Activated gamma-delta T cell (primary cell): ENCODE measurements around the gene UBE2I.

Experiments
- DNase-seq: peaks from one replicate; lab custom pipeline; 2025; lab: John Stamatoyannopoulos, UW

The UBE2I gene

DNA sequence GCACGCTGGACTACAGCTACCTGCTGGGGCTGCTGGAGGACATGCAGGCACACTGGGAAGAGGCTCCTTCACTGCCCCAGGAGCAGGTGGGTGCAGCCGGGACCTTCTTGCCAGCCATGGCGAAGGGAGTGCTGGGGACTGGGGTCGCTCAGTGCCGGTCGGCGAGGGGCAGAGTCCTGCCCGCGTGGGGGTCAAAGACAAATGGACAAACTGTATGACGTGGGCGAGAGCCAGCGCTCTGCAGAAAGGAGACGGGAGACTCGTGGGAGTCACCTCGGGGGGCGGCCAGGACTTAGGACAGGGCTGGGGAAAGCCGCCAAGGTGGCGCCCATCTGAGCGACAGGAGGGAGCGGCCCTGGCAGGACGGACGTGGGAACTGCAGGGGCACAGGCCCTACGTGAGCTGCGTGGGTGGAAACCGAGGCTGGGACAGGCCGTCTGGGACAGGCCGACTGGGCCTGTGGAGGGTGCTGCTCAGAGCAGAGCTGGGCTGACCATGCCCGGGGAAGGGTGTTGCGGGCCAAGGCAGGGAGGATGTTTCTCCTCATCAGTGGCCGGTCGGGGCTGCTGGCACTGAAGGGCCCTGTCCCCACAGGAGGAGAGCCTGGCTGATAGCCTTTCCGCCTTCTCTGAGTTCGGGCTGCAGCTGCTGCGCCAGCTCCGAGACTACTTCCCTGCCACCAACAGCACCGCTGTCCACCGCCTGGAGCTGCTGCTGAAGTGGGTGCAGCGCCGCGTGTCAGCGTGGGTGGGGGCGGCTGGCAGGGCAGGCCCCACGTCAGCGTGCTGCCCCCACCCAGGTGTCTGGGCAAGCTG lies 34.2 kb downstream of the UBE2I start:
- DNase-seq = no peak

DNA sequence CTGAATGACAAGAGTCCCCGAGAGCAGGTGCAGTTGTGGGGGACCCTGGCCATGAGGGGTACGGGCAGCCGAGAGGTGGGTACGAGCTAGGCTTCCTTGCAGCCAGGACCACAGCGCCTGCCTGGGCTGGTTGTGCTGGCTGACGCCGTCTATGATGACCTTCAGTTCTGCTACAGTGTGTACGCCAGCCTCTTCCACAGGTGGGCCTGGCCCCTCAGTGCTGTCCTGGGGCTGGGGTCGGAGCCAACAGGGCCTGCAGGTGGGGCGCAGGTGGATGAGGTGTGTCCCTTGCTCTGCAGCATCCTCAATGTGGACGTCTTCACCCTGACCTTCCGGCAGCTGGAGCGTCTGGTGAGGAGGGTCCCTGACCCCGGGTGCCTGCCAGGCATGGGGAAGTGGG lies 35.1 kb downstream of the UBE2I start:
- DNase-seq = no peak

DNA sequence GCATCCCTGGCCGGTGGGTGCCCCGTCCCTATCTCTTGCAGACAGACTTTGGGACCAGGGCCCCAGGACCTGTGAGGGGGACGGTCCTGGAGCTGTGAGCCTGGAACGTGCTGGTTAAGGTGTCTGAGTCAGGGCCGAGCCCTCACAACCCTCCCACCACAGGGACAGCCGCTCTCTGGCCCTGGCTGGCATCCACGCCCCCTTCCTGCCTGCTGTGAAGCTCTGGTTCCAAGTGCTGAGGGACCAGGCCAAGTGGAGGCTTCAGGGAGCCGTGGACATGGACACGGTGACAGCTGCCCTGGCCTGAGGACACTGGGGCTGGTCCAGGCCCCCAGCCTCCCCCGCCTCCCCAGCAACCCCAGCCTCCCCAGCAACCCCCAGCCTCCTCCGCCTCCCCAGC lies 35.7 kb downstream of the UBE2I start:
- no peak for DNase-seq

DNA sequence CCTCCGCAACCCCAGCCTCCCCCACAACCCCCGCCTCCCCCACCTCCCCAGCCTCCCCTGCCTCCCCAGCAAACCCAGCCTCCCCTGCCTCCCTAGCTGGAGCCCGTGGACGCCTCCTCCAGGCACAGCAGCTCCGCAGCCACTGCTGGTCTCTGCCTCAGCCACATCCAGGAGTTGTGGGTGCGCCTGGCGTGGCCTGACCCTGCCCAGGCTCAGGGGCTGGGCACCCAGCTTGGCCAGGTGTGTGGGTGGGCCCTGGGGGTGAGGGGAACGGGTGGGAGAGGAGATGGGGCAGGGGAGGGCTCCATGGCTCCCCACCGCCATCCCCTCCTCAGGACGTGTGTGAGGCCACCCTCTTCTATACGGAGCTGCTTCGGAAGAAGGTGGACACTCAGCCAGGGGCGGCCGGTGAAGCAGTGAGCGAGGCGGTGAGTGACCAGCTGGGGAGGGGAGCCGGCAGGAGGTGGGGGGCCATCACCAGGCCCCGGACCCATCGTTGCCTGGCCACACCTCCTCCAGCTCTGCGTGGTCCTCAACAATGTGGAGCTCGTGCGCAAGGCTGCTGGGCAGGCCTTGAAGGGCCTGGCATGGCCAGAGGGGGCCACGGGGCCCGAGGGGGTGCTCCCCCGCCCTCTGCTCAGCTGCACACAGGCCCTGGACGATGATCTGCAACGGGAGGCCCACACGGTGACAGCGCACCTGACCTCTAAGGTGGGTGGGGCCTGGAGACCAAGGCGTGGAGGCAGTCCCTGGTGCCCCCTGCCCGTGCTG lies 36.4 kb downstream of the UBE2I start:
- no peak for DNase-seq

DNA sequence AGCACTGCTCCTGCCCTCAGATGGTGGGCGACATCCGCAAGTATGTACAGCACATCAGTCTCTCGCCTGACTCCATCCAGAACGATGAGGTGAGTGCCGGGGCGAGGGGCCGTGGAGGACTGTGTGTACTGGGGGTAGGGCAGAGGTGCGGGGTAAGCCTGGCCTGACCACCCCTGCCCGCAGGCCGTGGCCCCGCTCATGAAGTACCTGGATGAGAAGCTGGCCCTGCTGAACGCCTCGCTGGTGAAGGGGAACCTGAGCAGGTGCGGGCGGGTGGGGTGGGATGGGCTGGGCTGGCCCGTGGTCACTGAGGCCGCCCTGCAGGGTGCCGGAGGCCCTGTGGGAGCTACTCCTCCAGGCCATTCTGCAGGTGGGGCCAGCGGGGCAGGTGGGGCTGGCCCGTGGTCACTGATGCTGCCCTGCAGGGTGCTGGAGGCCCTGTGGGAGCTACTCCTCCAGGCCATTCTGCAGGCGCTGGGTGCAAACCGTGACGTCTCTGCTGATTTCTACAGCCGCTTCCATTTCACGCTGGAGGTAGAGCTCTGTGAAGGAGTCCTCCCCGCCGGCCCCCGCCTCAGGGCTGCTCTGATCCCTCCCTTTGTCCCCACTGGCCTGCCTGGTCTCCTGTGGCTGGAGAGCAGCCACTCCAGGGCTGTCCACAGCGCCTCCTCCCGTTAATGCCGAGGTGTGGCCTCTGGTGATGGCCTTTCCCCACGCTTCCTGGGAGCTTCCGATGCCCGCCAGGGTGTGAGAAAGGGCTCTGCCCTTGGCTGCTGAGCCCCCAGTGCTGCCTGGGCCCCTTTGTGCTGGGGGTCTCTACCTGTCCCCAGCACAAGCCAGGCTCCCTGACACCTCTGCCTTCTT lies 37.2 kb downstream of the UBE2I start:
- DNase-seq = no peak

DNA sequence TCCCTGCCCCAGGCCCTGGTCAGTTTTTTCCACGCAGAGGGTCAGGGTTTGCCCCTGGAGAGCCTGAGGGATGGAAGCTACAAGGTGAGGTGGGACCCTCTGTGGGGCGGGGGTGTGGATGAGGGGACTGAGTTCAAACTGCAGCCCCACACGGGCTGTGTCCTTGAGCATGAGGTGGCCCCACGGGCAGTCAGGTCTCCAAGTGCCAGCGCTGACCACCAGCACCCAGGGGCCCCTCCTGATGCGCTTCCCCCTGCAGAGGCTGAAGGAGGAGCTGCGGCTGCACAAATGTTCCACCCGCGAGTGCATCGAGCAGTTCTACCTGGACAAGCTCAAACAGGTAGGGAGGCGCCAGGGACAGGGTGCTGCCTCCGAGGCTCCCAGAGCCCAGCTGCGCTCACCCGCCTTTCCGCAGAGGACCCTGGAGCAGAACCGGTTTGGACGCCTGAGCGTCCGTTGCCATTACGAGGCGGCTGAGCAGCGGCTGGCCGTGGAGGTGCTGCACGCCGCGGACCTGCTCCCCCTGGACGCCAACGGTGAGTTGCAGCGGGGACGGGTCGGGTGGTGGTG lies 37.9 kb downstream of the UBE2I start:
- DNase-seq = no peak

DNA sequence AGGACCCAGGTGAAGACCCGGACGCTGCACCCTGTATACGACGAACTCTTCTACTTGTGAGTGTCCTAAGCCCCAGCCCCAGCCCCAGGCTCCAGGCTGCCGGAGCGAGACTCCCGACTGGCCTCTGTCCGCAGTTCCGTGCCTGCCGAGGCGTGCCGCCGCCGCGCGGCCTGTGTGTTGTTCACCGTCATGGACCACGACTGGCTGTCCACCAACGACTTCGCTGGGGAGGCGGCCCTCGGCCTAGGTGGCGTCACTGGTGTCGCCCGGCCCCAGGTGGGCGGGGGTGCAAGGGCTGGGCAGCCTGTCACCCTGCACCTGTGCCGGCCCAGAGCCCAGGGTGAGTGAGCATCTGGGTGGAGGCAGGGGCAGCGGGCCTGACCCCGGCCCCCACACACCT lies 38.5 kb downstream of the UBE2I start:
- DNase-seq = no peak

DNA sequence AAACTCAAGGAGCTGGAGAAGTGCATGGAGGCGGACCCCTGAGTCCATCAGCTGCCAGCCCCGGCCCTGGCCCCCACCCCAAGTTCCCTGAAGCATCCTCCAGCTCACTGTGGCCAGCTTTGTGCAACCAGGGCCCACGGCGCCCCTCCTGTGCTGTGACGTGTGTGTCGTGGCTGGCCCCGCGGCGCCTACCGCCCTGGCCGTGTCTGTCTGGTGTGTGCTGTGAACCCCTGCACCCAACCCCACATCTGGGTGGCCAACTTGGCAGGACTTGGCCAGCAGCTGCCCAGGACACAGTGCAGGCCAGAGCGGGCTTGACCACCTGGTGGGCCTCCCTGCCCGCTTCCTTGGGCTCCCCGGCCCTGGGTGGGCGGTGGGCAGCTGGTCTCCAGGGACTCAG lies 39.0 kb downstream of the UBE2I start:
- no peak for DNase-seq

DNA sequence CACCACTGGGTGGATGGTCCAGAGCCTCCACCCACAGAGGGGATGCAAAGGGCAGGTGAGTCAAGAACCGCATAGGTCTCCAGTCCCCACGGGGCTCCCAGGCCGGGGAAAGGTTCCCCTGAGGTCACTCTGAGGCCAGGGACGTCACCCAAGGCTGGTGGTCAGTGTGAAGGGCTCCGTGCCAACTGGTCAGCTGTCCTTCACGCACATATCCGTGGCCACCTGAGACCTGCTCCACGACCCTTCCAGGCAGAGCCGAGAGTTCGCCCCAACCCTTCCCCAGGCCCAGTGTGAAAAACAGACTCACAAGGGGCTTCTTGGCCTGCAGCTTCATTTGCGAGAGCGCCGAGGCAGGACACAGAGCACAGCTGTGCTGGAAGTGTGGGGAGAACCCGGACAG lies 39.5 kb downstream of the UBE2I start:
- no peak for DNase-seq

DNA sequence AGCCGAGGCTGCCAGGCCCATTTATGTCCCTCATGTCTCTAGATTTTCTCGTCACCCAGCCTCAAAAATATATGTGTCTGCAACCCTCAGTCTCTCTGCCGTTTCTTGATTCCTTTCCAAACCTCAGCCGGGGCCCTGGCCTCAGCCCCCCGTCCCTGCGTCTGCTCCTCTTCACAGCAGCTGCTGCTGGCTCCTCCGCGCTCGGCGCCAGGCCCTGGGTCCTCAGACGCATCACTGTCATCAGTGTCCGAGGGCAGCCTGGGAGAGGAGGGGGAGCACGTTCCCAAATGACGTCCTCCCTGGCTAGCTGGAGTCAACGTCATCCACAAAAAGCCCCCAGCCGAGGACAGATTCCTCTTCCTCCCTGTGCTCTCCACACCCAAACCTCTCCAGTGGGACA lies 39.9 kb downstream of the UBE2I start:
- no peak for DNase-seq

DNA sequence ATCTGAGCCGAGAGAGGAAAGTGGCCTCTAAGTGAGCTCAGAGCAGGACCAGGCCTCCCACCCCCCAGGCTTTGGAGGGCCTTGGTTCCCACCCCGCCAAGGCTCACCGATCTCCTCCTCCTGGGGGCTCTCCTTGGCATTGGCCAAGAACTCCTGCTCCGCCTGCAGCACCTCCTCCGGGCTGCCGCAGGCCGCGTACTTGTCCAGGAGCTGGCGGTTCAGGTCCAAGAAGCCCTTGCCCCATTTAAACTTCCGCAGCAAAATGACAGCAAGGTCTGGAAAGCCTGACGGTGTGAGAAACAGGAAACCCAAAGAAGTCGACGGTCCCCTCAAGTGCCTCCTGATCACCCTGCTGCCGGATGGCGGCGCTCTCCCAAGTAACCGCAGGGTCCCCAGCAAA lies 40.5 kb downstream of the UBE2I start:
- DNase-seq = no peak

DNA sequence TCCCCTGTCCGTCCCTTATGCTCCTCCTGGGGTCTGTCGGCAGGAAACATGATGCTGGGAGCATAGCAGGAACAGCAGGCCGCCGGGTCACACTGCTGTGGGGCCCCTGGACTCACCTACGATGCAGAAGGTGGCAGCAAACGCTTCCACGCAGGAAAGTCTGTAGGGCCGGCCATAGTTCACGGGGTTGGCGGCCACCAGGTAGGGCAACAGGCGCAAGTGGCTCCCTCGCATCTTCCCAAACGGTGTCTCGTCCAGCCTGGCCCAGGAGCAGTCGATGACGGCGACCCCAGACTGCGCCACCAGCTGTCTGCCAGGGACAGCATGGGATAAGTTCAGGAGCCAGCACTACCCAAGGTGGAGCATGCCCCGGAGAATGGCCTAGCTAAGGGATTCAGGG lies 41.3 kb downstream of the UBE2I start:
- no peak for DNase-seq

DNA sequence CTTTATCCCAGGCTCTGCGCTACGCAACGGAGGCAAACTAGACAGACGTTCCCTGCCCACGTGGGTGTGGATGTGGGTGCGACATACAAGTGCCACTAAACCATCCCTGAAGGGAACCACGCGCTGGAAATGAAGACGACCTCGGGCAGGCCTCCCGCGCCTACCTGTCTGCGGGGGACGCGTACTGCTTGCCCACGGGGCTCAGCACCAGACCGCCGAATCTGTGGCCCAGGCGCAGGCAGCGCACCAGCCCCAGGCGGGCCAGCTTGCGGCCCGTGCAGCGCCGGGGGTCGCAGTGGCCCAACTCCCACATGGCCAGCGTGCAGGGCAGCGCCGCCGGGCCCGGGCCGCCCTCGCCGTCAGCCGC lies 41.8 kb downstream of the UBE2I start:
- DNase-seq = no peak

DNA sequence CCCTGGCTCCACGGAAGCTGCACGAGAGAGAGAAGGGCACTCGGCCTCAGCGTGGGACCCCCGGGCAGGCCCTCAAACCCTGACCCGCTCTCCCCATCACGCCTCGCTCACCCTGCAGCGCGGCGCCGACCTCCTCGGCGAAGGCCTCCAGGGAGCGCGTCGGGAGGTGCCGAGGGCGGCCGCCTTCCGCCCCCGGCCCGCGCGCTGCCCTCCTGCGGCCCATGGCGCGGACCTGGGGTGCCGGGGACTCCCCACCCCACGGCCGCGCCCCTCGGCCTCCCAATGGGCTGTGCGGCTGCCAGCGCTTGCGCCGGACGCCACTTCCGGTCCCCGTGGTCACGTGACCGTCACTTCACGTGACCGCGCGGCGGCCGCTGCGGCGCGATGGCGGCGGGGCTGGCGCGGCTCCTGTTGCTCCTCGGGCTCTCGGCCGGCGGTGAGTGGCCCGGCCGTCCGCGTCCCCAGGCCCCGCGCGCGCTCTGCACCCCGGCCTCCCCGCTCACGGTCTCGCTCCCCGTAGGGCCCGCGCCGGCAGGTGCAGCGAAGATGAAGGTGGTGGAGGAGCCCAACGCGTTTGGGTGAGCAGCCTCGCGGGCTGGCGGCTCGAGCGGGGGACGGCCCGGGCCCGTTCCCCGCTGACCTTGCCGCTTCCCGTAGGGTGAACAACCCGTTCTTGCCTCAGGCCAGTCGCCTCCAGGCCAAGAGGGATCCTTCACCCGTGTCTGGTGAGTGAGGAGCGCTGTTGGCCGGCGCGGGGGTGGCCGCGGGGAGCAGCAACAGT lies 42.3 kb downstream of the UBE2I start, which contains the start of the genes GNPTG and TSR3:
TSS of gene GNPTG (plus strand) at position 350 of the 781 bp plus-strand sequence. CDS start at position 385, 35 bp downstream.
TSS of gene TSR3 (minus strand) at position 297 of the 781 bp plus-strand sequence. CDS start at position 223, 74 bp downstream.
- DNase-seq = peak; percentile 79

DNA sequence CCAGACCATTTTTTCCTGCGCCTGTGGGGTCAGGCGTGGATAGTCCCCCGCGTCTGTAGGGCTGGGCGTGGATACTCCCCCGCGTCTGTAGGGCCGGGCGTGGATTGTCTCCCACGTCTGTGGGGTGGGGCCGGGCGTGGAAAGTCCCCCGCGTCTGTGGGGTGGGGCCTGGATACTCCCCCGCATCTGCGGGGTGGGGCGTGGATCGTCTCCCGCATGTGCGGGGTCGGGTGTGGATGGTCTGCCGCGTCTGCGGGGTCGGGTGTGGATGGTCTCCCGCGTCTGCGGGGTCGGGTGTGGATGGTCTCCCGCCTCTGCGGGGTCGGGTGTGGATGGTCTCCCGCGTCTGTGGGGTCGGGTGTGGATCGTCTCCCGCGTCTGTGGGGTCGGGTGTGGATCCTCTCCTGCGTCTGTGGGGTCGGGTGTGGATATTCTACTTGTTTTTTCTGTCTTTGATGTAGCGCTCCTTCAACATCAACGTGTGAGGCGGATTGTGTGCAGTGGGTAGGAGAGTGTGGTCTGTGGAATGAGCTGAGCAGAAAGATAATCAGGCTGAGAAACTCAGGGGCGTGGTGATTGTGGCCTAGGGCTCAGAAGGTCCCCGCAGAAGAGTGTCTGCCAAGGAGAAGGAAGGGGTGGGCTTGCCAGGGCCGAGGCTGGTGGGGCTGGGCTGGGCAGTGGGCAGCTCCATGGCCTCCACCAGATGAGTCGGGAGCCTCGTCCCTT lies 45.5 kb downstream of the UBE2I start:
- DNase-seq = no peak

DNA sequence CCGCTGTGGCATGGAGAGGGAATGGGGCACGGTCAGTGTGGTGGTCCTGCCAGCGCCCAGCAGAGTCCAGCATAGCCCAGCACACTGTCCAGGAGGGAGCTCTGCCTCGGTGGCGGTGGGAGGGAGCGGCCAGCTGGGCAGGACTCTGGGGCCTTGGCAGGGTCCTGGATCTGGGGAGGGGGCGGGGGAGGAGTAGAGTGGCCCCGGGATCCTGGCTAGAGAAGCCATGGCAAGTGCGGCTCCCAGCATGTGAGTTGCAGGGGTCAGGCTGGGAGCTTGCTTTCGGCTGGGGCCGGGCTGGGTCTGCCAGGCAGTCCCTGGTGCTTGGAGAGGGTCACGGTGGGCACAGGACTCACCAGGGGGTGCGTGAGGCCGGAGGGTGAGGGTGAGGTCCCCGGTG lies 46.2 kb downstream of the UBE2I start:
- no peak for DNase-seq

DNA sequence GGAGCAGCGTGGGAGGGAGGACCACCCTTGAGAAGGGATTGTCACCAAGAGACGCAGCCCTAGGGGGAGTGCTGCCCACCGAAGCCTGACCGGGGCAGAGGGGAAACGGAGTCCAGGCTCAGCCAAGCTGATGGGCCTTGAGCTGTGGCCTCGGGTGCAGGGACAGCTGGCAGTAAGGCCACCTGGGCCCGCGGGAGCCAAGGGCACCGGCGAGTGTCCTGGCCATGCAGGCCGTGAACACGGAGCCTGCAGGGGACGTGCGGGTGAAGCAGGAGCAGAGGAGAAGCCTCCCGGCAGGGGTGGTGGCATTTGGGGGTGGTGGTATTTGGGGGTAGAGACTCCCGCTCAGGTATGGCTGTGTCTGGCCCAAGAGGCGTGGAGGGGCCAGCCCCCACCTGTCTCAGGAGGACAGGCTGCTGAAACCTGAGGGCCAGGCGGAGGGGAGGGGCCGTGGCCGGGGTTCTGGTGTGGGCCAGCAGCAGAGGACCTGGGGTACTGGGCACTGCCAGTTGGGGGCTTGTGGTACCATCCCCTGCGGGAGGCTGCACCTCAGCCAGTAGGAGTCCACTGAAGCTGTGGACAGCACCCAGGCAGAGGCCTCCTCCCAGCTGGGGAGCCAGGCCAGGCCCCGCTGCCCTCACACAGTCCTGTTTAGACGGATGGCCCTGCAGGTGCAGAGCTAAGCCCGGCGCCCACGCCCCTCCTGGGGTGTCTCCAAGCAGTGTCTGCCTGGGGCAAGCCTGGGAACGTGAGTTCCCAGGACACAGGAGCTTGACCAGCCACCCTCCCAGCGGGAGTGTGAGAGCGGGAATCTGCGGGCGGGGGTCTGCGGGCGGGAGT lies 46.8 kb downstream of the UBE2I start:
- no peak for DNase-seq

DNA sequence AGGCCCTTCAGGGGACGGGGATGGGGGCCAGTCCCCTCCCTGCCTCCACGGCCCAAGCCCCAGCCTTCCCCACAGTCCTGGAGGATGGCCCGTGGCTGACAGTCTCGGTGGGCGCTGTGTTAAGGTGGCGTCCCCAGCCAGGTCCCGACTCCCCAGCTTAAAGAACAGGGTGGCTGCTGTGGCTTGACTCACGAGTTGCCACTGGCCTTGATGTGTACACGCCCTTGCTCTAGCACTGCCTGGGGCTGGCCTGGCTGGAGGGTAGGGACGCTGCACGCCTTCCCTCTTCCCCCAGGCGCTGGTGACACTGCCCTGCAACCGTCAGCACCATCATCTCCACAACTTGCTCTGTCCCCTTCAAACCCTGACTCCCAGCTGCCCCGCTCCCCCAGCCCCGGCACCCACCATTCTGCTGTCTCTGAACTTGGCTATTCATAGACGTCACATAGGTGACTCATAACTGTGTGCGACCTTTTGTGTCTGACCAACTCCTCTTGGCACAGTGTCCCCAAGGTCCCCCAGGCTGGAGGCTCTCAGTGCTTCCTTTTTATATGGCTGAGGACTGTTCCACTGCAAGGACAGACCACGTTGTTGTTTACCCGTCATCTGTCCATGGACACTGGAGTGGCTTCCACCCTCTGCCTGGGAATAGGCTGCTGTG lies 48.6 kb downstream of the UBE2I start:
- DNase-seq = no peak
